ENCODE results near the gene NEK6. TPM values are rescaled to one million over a fixed set of nuclear protein-coding genes. Genes with fewer than 3 reads are reported as not detected.

The NEK6 gene
- total RNA-seq, 2 experiments from 2014 or later, result 5.6 to 16.4 TPM

- no TSS peak for BruUV-seq (replicated peaks)
- no peak overlapping the region for H3K4me2 ChIP-seq (ENCODE audit: low read length)
- no peaks in the 10 kb centered on the region for H3K79me2 ChIP-seq (ENCODE audit: insufficient read depth, low read depth, low read length)
- no peak overlapping the region for H3K27ac ChIP-seq (ENCODE audit: low read depth, low read length, poor library complexity, severe bottlenecking)
- H3K9me3 ChIP-seq (ENCODE audit: low read length), result no peaks in the 10 kb centered on the region
- TF ChIP-seq CTCF (conservative IDR thresholded peaks at IDR 0.05; ENCODE audit: low read length) (no peak), EZH2phosphoT487 (IDR thresholded peaks at IDR 0.05; ENCODE audit: borderline replicate concordance, low read depth, low read length) (no peak)
- H3K9me2 ChIP-seq (ENCODE audit: insufficient read depth, low read length), result no peaks in the 10 kb centered on the region
- no peak overlapping the region for H2AFZ ChIP-seq (ENCODE audit: low read length)
- no peak for DNase-seq (ENCODE audit: low spot score)
- no peaks in the 10 kb centered on the region for H3K4me1 ChIP-seq (ENCODE audit: insufficient read depth, low read length, poor library complexity, severe bottlenecking)
- no peaks in the 10 kb centered on the region for H4K20me1 ChIP-seq (ENCODE audit: insufficient read depth, low read length)
- CTCF ChIA-PET (ENCODE audit: unreplicated experiment), result no interaction called here
- H3K4me3 ChIP-seq (ENCODE audit: low read depth, low read length, poor library complexity, severe bottlenecking), result no peak overlapping the region
- H3K36me3 ChIP-seq (ENCODE audit: insufficient read depth, low read length), result no peaks in the 10 kb centered on the region; the same call in 1 of the 2 replicates
- intact Hi-C loops (cut with micrococcal nuclease; ENCODE audit: unreplicated experiment), result no loop called here
- POLR2A ChIA-PET, result no interaction called here
These were observed 20.3 kb downstream of the NEK6 start for GRCh38 chr9:124278054-124278540.

- no peaks in the 10 kb centered on the region for H4K20me1 ChIP-seq (ENCODE audit: insufficient read depth, low read length)
These were observed 21.9 kb downstream of the NEK6 start for GRCh38 chr9:124279531-124280175.

More at GRCh38 chr9:124279531-124280175, 21.9 kb downstream of the NEK6 start:
- no peak for TF ChIP-seq EZH2phosphoT487 (IDR thresholded peaks at IDR 0.05; ENCODE audit: borderline replicate concordance, low read depth, low read length)
- no peak for TF ChIP-seq CTCF (conservative IDR thresholded peaks at IDR 0.05; ENCODE audit: low read length)
- intact Hi-C loops (cut with micrococcal nuclease; ENCODE audit: unreplicated experiment), result no loop called here
- Histone ChIP-seq H3K4me3 (ENCODE audit: low read depth, low read length, poor library complexity, severe bottlenecking) (no peak overlapping the region), H3K4me1 (ENCODE audit: insufficient read depth, low read length, poor library complexity, severe bottlenecking) (no peaks in the 10 kb centered on the region), H3K9me2 (ENCODE audit: insufficient read depth, low read length) (no peaks in the 10 kb centered on the region), H3K27ac (ENCODE audit: low read depth, low read length, poor library complexity, severe bottlenecking) (no peak overlapping the region), H2AFZ (ENCODE audit: low read length) (no peak overlapping the region), H3K9me3 (ENCODE audit: low read length) (no peaks in the 10 kb centered on the region), H3K36me3 (ENCODE audit: insufficient read depth, low read length) (no peaks in the 10 kb centered on the region; the same call in 1 of the 2 replicates), H3K4me2 (ENCODE audit: low read length) (no peak overlapping the region), H3K79me2 (ENCODE audit: insufficient read depth, low read depth, low read length) (no peaks in the 10 kb centered on the region)
- BruUV-seq (replicated peaks), result no TSS peak
- ChIA-PET POLR2A (no interaction called here), CTCF (ENCODE audit: unreplicated experiment) (no interaction called here)
- no peak for DNase-seq (ENCODE audit: low spot score)
